OCI-LY3 (cell line): Measurements from ENCODE around the gene ATP12A.
A peak's percentile ranks its signal among the peaks of the same experiment; 100 is the strongest.

Experiments used
- H2AFZ ChIP-seq: fragments of 200-600, 300-600 bp; shearing (Covaris generic); 2 replicates; pipeline ENCODE4 v1.6.0; 2014; ENCODE audit warnings: antibody characterized with exemption, low read depth, low read length
- H3K27ac ChIP-seq: fragments of 200-600, 300-600 bp; sonication (generic); 2 replicates; pipeline ENCODE4 v1.5.1; 2014; ENCODE audit warnings: mild to moderate bottlenecking, low read length, moderate library complexity, mixed read lengths
- H3K27me3 ChIP-seq: fragments of 200-600, 300-600 bp; sonication (generic); 2 replicates; pipeline ENCODE4 v1.6.1; 2014; ENCODE audit warnings: low read depth, low read length, mixed read lengths
- H3K36me3 ChIP-seq: fragments of 200-600, 300-600 bp; sonication (generic); replicated peaks from 2 replicates; pipeline ENCODE3; 2014; ENCODE audit warnings: low read depth, low read length, mixed read lengths
- H3K4me1 ChIP-seq: fragments of 300-600, 200-600 bp; sonication (generic); 2 replicates; pipeline ENCODE4 v1.6.1; 2014; ENCODE audit warnings: low read length, mixed read lengths
- H3K4me2 ChIP-seq: fragments of 200-600, 300-600 bp; sonication (generic); 2 replicates; pipeline ENCODE4 v1.6.1; 2014; ENCODE audit warnings: low read length, mixed read lengths
- H3K4me3 ChIP-seq: fragments of 300-600, 200-600 bp; sonication (generic); 2 replicates; pipeline ENCODE4 v1.5.1; 2014; ENCODE audit warnings: antibody characterized with exemption, mild to moderate bottlenecking, low read length, moderate library complexity
- H3K79me2 ChIP-seq: fragments of 300-600, 200-600 bp; shearing (Covaris generic); 2 replicates; pipeline ENCODE4 v1.6.1; 2014; ENCODE audit warnings: mild to moderate bottlenecking, low read length, mixed read lengths
- H3K9ac ChIP-seq: fragments of 300-600, 200-600 bp; shearing (Covaris generic); 2 replicates; pipeline ENCODE4 v1.6.0; 2014; ENCODE audit warnings: mild to moderate bottlenecking, low read length, moderate library complexity
- H3K9me3 ChIP-seq: fragments of 200-600, 300-600 bp; shearing (Covaris generic); 2 replicates; pipeline ENCODE4 v1.6.1; 2014; ENCODE audit warnings: low read length, mixed read lengths; ENCODE audit not compliant: insufficient read depth
- H4K20me1 ChIP-seq: fragments of 200-600, 300-600 bp; sonication (generic); 2 replicates; pipeline ENCODE4 v1.6.1; 2016; ENCODE audit warnings: low read length, mixed read lengths; ENCODE audit not compliant: insufficient read depth
- CTCF ChIP-seq: fragments of 200-600, 300-600 bp; sonication (generic); IDR thresholded peaks from 2 replicates; pipeline ENCODE4 v1.5.1; 2014; ENCODE audit warnings: antibody characterized with exemption, low read length, low read depth
- EZH2phosphoT487 ChIP-seq: fragments of 200-600 bp; shearing (Covaris generic); IDR thresholded peaks from 2 replicates; pipeline ENCODE4 v1.6.1; 2018; ENCODE audit warnings: antibody characterized with exemption, mixed run types, low read depth

ATP12A gene

GRCh38 chr13:24683838-24684599 is 3.8 kb downstream of the ATP12A start:
- H2AFZ ChIP-seq: peak overlapping the region; percentile 52; the same call in 1 of the 2 replicates
- H4K20me1 ChIP-seq: no peaks in the 10 kb centered on the region
- peaks cover 20% of the 10 kb centered on the region for H3K4me1 ChIP-seq
- H3K4me3 ChIP-seq: peak overlapping the region; percentile 23; the same call in 1 of the 2 replicates
- peak overlapping the region; percentile 52 for H3K4me2 ChIP-seq
- H3K9ac ChIP-seq: no peak overlapping the region
- H3K27ac ChIP-seq: no peak overlapping the region
- no peaks in the 10 kb centered on the region for H3K9me3 ChIP-seq
- TF ChIP-seq CTCF (peak; percentile 88), EZH2phosphoT487 (no peak)
- H3K36me3 ChIP-seq: no peaks in the 10 kb centered on the region
- H3K79me2 ChIP-seq: no peaks in the 10 kb centered on the region
- H3K27me3 ChIP-seq: peaks cover 25% of the 10 kb centered on the region

GRCh38 chr13:24684600-24684998 is 4.4 kb downstream of the ATP12A start:
- TF ChIP-seq EZH2phosphoT487: no peak
- no peak for TF ChIP-seq CTCF
- Histone ChIP-seq H3K9ac (no peak overlapping the region), H3K36me3 (no peaks in the 10 kb centered on the region), H2AFZ (peak overlapping the region; percentile 32; the same call in 1 of the 2 replicates), H3K4me2 (peak overlapping the region; percentile 52; the same call in 1 of the 2 replicates), H3K27me3 (peaks cover 24% of the 10 kb centered on the region), H4K20me1 (no peaks in the 10 kb centered on the region), H3K4me3 (no peak overlapping the region), H3K79me2 (no peaks in the 10 kb centered on the region), H3K9me3 (no peaks in the 10 kb centered on the region), H3K4me1 (peaks cover 20% of the 10 kb centered on the region), H3K27ac (no peak overlapping the region)

GRCh38 chr13:24685314-24685713 is 5.1 kb downstream of the ATP12A start:
- H4K20me1 ChIP-seq: no peaks in the 10 kb centered on the region

More at GRCh38 chr13:24685314-24685713, 5.1 kb downstream of the ATP12A start:
- Histone ChIP-seq H3K9me3 (no peaks in the 10 kb centered on the region), H3K36me3 (no peaks in the 10 kb centered on the region), H3K79me2 (no peaks in the 10 kb centered on the region), H3K4me1 (peaks cover 20% of the 10 kb centered on the region), H3K27ac (no peak overlapping the region), H2AFZ (no peak overlapping the region), H3K4me2 (no peak overlapping the region), H3K4me3 (no peak overlapping the region), H3K9ac (no peak overlapping the region), H3K27me3 (peaks cover 23% of the 10 kb centered on the region)
- no peak for TF ChIP-seq EZH2phosphoT487
- TF ChIP-seq CTCF: no peak
